NCI-H146 treated with DMSO at 0.1 percent for 48 hours (cell line): ENCODE measurements around the gene SLC4A7.
"Not testable (repeated sequence)": the region's sequence is repeated elsewhere in the genome, so short reads cannot be mapped to it uniquely, and the experiment has no call there.

Source experiments
- DNase-seq: peaks from one replicate; lab custom pipeline; 2025; ENCODE audit not compliant: unreplicated experiment; lab: John Stamatoyannopoulos, UW

Gene SLC4A7

GRCh38 chr3:27431116-27431515, 53.1 kb downstream of the SLC4A7 start:
- DNase-seq: no peak

GRCh38 chr3:27429909-27430308, 54.3 kb downstream of the SLC4A7 start:
- DNase-seq: no peak

DNA sequence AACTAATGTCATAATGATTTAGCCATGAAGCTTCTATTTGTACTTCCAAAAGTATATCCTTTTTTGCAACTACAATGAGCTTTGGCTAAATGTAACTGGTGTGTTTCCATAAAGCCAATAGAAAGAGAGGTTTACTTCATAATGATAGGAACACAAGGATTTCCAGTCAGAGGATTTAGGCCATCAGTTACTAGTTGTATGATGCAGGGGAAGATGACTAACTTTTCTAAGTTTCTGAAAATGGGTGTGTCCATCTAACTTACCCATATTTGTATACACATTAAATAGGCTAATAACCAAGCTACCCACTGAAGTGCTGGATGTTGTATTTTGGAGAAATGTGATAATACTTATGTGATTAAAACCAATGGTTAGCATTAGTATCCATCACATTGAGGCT, 55.7 kb downstream of the SLC4A7 start:
- no peak for DNase-seq

DNA sequence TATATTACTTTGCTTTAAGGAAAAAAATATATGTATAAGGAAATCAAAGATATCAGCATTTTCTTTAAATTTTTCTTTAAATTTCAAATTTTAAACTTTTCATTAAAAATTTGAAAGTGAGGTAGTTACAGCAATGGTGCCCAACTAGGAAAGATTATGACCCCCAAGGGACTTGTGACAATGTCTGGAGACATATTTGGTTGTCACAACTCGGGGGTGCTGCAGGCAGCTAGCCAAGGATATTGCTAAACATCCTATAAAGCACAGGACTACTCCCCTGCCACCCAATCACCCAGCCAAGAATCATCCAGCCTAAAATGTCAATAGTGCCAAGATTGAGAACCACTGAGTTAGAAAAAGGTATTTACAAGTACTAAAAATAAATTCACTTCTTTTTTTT, 57.3 kb downstream of the SLC4A7 start:
- DNase-seq: no peak

DNA sequence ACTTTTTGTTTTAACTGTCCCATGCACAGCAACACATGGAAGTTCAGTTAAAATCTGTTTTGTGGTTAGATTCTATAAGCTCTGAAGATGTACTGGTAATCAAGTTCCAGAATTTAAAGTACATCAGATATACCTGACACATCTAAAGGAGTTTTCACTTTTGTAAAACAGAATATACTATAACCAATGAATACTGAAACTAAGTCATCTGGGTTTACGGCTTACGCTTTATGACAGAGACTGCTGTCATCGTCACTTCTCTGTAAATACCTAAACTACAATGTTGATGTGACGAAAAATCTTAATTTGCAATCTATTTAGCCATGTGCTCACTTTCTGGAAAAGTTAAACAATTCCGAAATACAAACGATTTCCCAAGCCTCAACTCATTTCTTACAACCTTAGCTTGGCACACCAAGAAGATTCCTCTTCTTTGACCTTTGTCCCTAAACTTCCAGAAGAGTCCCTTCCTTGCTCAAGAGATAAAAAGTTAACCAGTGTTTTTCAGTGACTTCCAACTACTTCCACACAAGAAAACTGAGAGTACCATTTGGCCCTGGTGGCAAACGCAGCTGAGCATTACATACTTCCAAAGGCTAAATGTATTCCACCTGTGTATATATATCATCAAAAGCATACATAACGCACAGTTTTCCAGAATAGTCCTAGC, 58.2 kb downstream of the SLC4A7 start:
- DNase-seq: no peak

GRCh38 chr3:27424812-27425521, 59.2 kb downstream of the SLC4A7 start:
- not testable (repeated sequence) for DNase-seq

- no peak for DNase-seq
Measured at GRCh38 chr3:27423463-27423862, 60.7 kb downstream of the SLC4A7 start.

- DNase-seq: no peak
Measured at GRCh38 chr3:27422617-27423016, 61.6 kb downstream of the SLC4A7 start.

DNA sequence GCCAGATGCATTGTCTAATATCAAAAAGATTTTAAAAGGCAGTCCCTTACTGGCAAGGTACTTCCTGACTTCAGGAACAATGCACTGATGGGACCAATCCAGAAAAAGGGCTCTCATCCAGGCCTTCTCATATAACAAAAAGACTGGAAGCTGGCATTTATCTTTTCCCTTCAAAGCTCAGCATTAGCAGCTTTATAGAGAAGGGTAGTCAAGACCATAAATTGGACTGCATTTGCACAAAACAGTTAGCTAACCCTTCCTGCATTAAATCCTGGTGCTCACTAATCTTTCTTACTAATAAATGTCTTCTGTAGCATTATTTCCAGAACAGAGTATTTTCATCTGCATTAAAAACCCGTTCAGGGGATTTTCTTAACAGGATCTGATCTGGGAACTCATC, 69.0 kb downstream of the SLC4A7 start:
- no peak for DNase-seq

- DNase-seq: no peak
Measured at GRCh38 chr3:27392950-27393679, 91.1 kb downstream of the SLC4A7 start.

DNA sequence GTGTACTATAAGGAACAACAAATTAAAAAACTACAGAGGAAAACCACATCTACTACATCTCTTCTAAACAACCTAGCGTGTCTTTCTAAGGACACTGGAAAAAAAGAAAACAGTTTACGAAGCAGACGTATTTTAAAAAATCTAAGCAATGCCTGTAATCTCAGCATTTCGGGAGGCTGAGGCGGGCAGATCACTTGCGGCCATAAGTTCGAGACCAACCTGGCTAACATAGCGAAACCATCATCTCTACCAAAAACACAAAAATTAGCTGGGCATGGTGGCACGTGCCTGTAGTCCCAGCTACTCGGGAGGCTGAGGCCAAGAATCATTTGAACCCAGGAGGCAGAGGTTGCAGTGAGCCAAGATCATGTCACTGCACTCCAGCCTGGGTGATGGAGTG, 91.8 kb downstream of the SLC4A7 start:
- not testable (repeated sequence) for DNase-seq

DNA sequence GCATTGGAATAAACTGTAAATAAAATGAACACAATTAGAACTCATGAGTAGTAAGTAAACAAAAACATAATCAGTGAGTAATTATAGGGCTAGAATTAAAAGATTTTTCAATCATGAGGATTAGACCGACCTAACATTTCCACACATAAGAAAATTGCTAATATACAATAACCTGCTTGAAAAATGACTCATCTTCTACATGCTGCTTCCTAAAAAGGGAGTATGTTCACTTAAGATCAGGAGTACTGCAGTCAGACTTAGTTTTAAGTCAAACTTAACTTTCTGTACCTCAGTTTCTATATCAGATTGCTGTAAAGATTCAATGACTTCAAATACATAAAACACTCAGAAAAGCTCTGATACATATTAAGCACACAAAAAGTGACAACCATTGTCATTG, 92.4 kb downstream of the SLC4A7 start:
- no peak for DNase-seq

DNA sequence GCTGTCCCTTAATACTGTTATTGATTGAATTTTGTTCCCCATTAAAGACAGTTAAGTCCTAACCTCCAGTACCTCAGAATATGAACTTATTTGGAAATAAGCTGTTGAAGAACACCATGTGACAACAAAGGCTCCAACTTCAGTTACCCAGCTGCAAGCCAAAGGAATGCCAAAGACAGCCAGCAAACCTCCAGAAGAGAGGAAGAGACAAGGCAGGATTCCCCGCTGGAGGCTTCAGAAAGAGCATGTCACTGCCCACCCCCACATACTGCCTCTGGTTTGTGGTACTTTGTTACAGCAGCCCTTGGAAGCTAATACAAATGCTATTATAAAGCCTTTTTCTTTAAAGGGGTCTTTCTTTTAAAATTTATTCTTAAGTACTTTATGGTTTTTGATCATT, 96.6 kb downstream of the SLC4A7 start:
- DNase-seq: no peak

DNA sequence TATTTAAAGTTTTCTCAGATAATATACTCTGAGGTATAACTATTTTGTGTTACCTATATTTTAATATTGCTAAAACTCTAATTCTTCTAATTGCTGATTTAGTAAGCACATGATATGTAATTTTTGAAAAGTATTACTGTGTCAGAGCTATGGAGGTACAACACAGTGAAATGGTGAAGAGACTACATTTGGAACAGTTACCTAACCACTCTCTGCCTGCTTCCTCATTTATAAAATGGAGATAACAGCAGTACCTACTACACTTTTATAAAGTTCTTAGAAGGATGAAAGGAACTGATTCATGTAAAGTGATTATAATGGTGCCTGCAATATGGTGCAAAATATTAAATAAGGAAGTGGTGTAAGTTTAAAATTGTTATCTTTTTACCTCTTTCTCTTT, 98.7 kb downstream of the SLC4A7 start:
- no peak for DNase-seq

GRCh38 chr3:27384191-27384590, 100.0 kb downstream of the SLC4A7 start:
- no peak for DNase-seq

DNA sequence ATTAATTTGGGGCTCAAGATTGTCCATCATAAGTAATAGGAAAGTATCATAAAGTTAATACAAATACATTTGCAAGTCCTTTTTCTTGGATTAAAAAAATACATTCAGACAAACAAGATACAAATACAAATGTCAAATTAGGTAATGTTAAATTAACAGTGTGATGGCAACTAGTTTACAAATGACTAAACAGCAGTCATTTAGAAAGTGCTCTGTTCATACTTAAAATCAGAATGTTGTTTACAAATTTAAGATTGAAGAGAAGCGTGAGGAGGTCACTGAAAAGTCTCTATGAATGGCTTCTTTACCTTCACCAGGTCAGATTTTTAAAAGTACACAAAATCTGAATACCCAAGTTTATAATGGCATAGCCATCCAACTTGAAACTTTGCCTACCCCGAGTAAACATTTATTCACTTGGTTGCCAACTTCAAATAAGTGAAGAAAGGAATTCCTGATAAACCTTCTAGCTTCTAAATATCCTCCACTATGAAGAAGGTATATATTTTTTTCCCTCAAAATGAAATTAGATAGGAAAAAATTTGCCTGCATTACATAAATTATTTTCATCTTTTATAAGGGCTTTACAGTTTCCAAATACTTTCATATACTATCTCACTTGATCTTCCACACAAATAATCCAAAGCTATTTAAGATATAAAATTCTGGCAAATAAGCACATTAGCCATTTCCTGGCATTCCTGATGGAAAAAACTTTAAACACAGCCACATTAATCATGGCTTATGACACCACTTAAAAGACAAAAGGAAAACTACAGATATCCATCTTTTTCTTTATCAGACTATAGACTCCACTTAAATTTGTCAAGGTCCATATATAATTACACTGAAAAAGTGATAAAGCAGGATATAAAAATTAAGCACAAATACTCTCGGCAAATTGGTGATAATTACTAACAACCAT, 103.5 kb downstream of the SLC4A7 start:
- DNase-seq: no peak

- DNase-seq: no peak
Measured at GRCh38 chr3:27378331-27378730, 105.9 kb downstream of the SLC4A7 start.

- no peak for DNase-seq
Measured at GRCh38 chr3:27376109-27376772, 107.9 kb downstream of the SLC4A7 start.

- peak; percentile 65 for DNase-seq
Measured at GRCh38 chr3:27368831-27369607, 115.2 kb downstream of the SLC4A7 start, which contains the start of gene NEK10. TSS of gene NEK10 (minus strand) at chr3:27369383. CDS start at chr3:27352882, 16,501 bp downstream.
